Tibial nerve (tissue), 4 donors: Measurements from ENCODE around the gene MAP2K6. TPM values are rescaled to one million over a fixed set of nuclear protein-coding genes. Genes with fewer than 3 reads are reported as not detected.

Experiments used
- DNase-seq, 2 donors: peaks; one replicate each; pipeline ENCODE4 v3.0.0-alpha.2; 2019; ENCODE audit warnings: low spot score in 2 of 2
- H3K27ac ChIP-seq, 4 donors: fragments of 200-600 bp; sonication (generic) in 3 of 4; one replicate each; pipeline ENCODE4 v1.5.1; 2017 to 2019; ENCODE audit warnings: mild to moderate bottlenecking in 1 of 4
- H3K27me3 ChIP-seq, 2 donors: fragments of 200-600 bp; sonication (generic) in 1 of 2; one replicate each; pipeline versions ENCODE4 v1.5.1 to v1.6.0; 2017 to 2019
- H3K36me3 ChIP-seq, 3 donors: fragments of 200-600 bp; sonication (generic); one replicate each; pipeline ENCODE4 v1.5.1; 2018 to 2019
- H3K4me1 ChIP-seq, 4 donors: fragments of 200-600 bp; sonication (generic) in 3 of 4; one replicate each; pipeline ENCODE4 v1.5.1; 2017 to 2019
- H3K4me3 ChIP-seq, 4 donors: fragments of 200-600 bp; sonication (generic) in 3 of 4; one replicate each; pipeline ENCODE4 v1.5.1; 2017 to 2019; ENCODE audit warnings: mild to moderate bottlenecking in 1 of 4, moderate library complexity in 1 of 4
- H3K9me3 ChIP-seq, 4 donors: fragments of 200-600 bp; sonication (generic) in 3 of 4; one replicate each; pipeline ENCODE4 v1.5.1; 2017 to 2019
- CTCF ChIP-seq, 5 experiments: fragments of 200-600 bp in 3 of 5; fragments of 450-650 bp in 2 of 5; sonication (generic) in 3 of 5; IDR thresholded peaks; one replicate each; pipeline ENCODE4 v1.5.1; 2016 to 2019; ENCODE audit warnings: antibody characterized with exemption in 5 of 5, mild to moderate bottlenecking in 3 of 5, moderate library complexity in 2 of 5
- EP300 ChIP-seq, 2 donors: sonication (generic); formaldehyde crosslinking; IDR thresholded peaks; one replicate each; pipeline ENCODE4 v1.6.1; 2017; ENCODE audit warnings: antibody characterized with exemption in 2 of 2, mild to moderate bottlenecking in 1 of 2
- POLR2A ChIP-seq, 2 donors: fragments of 450-650 bp; IDR thresholded peaks; one replicate each; pipeline ENCODE4 v1.6.1; 2017; ENCODE audit warnings: antibody characterized with exemption in 2 of 2, mild to moderate bottlenecking in 2 of 2, moderate library complexity in 2 of 2
- WGBS, 2 donors: methylation state at CpG; one replicate each; pipeline ENCODE4 v1.1.5; 2018; 5-methylcytosine and 5-hydroxymethylcytosine counted together
- total RNA-seq, 4 donors: library from RNA; depleted of rRNA; stranded (reverse); fragments of >200 nt; gene quantifications; one replicate each; pipeline ENCODE4 v1.1.0, GENCODE V29; 2016

Gene MAP2K6
- total RNA-seq, 4 donors from 2014 or later = 9.8 to 30.3 (median 22.8) TPM

- Histone ChIP-seq H3K27ac (no peak overlapping the region), H3K36me3 (peaks cover 0 to 56% (median 0%) of the 10 kb centered on the region in 3 donors), H3K4me1 (no peaks in the 10 kb centered on the region), H3K4me3 (no peak overlapping the region), H3K27me3 (no peaks in the 10 kb centered on the region), H3K9me3 (no peaks in the 10 kb centered on the region)
- 81 to 94% methylated on average over 6 of the region's 6 CpGs for WGBS, 2 donors
- no peak for TF ChIP-seq POLR2A (IDR thresholded peaks at IDR 0.05)
- no peak for TF ChIP-seq EP300 (IDR thresholded peaks at IDR 0.05)
- TF ChIP-seq CTCF (IDR thresholded peaks at IDR 0.05) = no peak
- DNase-seq = no peak
Observed at GRCh38 chr17:69535016-69535570, 120.6 kb downstream of the MAP2K6 start.

- TF ChIP-seq CTCF (IDR thresholded peaks at IDR 0.05) (no peak), POLR2A (IDR thresholded peaks at IDR 0.05) (no peak), EP300 (IDR thresholded peaks at IDR 0.05) (no peak)
- Histone ChIP-seq H3K4me1 (no peaks in the 10 kb centered on the region), H3K9me3 (no peaks in the 10 kb centered on the region), H3K27me3 (no peaks in the 10 kb centered on the region), H3K27ac (no peak overlapping the region), H3K4me3 (no peak overlapping the region), H3K36me3 (peaks cover 0 to 77% (median 0%) of the 10 kb centered on the region in 3 donors)
- DNase-seq = no peak
- WGBS, 2 donors = 70 to 81% methylated on average over 2 of the region's 2 CpGs
Observed at GRCh38 chr17:69538795-69539194, 124.3 kb downstream of the MAP2K6 start.

- WGBS, 2 donors = 79 to 81% methylated on average over 2 of the region's 2 CpGs
- TF ChIP-seq CTCF (IDR thresholded peaks at IDR 0.05) (no peak), POLR2A (IDR thresholded peaks at IDR 0.05) (no peak), EP300 (IDR thresholded peaks at IDR 0.05) (no peak)
Observed at GRCh38 chr17:69539274-69539673, 124.8 kb downstream of the MAP2K6 start.

GRCh38 chr17:69539781-69540319, 125.4 kb downstream of the MAP2K6 start:
- Histone ChIP-seq H3K36me3 (peaks cover 0 to 66% (median 0%) of the 10 kb centered on the region in 3 donors), H3K27me3 (no peaks in the 10 kb centered on the region), H3K9me3 (no peaks in the 10 kb centered on the region), H3K4me3 (no peak overlapping the region), H3K27ac (no peak overlapping the region), H3K4me1 (no peaks in the 10 kb centered on the region)
- 83 to 89% methylated on average over 4 of the region's 4 CpGs for WGBS, 2 donors
- no peak for TF ChIP-seq POLR2A (IDR thresholded peaks at IDR 0.05)
- no peak for TF ChIP-seq CTCF (IDR thresholded peaks at IDR 0.05)
- TF ChIP-seq EP300 (IDR thresholded peaks at IDR 0.05) = no peak
- DNase-seq = no peak

More at GRCh38 chr17:69539274-69539673, 124.8 kb downstream of the MAP2K6 start:
- Histone ChIP-seq H3K36me3 (peaks cover 0 to 72% (median 0%) of the 10 kb centered on the region in 3 donors), H3K4me3 (no peak overlapping the region), H3K4me1 (no peaks in the 10 kb centered on the region), H3K27me3 (no peaks in the 10 kb centered on the region), H3K27ac (no peak overlapping the region), H3K9me3 (no peaks in the 10 kb centered on the region)
- DNase-seq = no peak

- H3K36me3 ChIP-seq = peaks cover 0 to 61% (median 0%) of the 10 kb centered on the region in 3 donors
- WGBS, 2 donors = 90 to 97% methylated on average over 2 of the region's 2 CpGs
Observed at GRCh38 chr17:69540356-69540755, 125.9 kb downstream of the MAP2K6 start.

More at GRCh38 chr17:69540356-69540755, 125.9 kb downstream of the MAP2K6 start:
- Histone ChIP-seq H3K4me1 (no peaks in the 10 kb centered on the region), H3K27ac (no peak overlapping the region), H3K4me3 (no peak overlapping the region), H3K27me3 (no peaks in the 10 kb centered on the region), H3K9me3 (no peaks in the 10 kb centered on the region)
- TF ChIP-seq POLR2A (IDR thresholded peaks at IDR 0.05) = no peak
- TF ChIP-seq EP300 (IDR thresholded peaks at IDR 0.05) = no peak
- DNase-seq = no peak
